NCI-H187 treated with DMSO at 0.1 percent for 48 hours (cell line): ENCODE measurements around the gene CLCF1.

Source experiments
- DNase-seq: peaks from one replicate; lab custom pipeline; 2025; lab: John Stamatoyannopoulos, UW

CLCF1 gene

DNA sequence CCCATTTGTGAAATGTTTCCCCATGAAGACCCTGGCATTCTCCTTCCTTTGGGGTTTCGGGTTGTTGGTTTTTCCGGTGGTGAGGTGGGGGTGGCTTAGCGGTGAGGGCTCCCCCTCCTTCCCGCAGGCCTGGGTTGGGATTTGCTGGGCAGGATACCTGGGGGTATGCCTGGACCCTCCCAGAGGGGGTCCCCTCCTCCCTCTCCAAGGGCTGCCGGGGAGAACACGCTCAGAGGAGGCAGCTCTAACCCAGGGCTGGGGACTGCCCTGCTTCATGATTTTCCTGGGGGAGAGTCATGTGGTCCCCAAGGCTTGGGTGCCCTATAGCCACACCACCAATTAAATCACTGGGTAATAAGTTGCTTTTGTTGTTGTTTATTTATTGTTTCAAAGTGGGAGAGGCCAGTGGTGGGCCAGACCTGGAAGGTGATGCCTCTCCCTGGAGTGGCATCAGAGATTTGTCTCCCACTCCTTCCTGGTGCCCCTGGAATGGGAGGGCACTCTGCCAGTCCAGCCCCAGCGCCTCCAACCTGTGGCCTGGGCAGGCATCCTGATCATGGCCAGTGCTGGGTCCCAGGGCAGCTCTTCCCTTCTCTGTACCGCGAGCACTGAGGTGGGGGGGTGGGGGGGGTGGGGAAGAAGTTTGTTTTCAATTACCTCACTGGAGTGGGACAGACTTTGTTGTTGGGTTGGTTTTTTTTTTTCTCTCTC, 1.3 kb upstream of the CLCF1 start:
- DNase-seq, result no peak

DNA sequence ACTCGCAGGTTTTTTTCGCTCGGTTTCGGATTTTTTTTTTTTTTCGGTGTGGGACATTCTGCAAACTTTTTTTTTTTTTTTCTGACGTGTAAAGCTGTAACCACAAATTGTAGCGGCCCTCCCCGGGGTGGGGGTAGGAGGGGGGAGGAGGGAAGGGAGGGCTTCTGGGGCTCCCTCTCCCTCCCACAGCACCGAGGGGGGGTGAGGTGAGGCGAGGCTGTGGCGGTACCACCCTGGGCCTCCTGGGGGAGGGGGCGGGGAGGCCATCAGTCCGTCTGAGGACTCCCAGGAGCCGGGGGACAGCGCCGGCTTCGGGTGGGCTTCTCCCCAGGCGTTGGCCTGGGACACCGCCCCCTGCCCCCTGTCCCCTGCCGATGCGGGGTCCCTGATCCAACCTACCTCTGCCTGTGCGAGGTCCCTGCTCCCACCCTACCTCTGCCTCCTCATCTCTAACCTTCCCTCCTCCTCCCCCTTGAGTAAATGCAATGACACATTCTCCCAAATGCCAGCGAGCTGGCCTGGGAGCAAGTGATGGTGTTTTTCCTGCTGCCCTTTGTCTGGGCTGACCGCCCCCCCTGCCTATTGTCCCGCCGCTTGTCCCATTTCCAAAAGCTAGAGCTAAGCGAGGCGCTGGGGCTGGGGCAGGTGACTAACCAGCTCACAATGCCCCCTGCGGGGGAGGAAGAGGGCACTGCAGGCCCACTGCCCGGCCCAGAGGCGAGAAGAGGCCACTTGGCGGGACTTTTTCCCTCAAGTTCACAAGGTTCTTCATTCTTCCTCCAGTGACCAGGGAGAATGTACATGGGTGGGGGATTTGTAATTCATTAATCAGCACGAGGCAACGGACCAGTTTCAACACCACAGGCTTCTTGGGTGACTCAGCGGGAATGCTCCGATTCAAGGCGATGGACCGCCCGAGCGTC, 511 bp upstream of the CLCF1 start:
- DNase-seq, result no peak

DNA sequence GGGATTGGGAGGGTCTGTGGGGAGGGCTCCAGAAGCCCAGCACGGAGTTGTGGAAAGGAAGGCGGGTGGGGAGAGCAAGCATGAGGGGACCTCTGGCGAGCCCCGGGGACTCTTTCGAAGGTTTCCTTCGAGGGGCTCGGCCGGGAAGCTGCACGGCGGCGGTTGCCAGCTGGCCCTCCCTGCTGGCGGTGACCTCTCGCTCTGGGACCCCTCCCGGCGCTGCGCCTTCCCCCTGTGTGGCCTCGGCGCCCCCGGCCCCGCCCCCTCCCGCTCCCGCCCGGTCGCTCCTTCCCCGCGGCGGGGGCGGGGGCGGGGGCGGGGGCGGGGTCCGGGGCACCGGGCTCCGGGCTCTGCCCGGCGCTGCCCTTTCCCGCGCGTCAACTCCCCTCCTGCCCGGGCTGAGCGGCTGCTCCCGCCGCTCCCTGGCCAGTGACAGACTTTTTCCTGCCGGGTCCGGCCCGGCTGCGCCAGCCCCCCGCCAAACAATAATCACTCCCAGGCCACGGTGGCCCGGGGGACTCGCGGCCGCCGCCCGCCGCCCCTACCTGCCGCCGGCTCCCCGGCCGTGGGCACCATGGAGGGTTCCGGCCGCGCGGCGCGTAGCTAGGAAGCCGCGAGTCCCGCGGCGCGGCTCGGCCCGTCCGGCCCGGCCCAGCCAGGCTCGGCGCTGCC, 941 bp downstream of the CLCF1 start:
- no peak for DNase-seq

DNA sequence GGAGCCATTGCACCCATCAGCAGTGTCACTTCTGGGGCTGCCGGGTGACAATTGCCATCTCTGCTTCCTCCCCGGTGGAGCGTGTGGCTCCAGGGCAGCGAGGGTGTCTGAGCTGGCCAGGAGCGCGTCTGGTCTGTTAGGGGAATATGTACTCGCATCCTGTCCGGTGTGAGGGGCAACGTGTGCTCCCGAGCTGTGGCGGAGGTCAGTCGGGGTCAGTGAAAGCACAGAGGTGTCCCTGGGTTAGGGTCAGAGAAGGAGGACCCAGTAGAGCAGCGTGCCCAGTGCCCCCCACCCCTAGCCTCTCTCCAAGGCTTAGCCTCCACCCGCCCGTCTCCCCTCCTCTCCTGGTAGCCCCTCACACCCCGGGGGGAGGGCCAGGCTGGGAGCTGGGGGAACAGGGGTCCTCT, 1.5 kb downstream of the CLCF1 start:
- DNase-seq, result no peak

DNA sequence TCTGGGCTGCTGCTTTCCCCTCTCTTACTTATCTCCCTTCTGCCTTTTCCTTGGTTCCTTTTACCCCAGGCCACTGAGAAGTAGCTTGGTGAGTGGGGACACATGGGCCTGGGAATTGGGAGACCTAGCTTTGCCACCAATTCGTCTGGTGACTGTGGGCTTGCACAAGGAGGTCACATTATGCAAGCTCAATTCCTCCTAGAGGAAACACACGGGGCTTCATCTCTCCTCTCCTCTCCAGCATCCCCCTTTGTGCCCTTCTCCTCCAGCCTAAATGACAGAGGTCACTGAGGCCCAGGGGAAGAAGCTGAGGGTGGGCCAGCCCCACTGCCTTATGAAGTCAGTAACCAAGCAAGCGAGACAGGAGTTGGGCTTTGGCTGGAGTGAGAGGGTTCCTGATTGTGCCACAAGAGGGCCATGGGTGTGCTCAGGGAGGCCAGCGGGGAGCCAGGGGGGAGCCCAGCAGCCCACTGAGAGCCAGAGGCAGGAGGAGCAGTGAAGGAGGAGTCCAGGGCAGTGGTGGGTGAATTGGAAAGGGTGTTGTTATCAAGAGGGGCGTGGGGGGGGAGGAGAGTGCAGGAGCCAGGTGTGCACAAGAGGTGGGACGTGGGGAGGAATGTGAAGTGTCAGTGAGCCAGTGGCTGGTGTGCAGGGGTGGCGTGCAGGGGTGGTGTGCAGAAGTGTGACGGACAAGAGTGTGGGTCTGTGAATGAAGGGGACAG, 2.0 kb downstream of the CLCF1 start:
- DNase-seq, result no peak

DNA sequence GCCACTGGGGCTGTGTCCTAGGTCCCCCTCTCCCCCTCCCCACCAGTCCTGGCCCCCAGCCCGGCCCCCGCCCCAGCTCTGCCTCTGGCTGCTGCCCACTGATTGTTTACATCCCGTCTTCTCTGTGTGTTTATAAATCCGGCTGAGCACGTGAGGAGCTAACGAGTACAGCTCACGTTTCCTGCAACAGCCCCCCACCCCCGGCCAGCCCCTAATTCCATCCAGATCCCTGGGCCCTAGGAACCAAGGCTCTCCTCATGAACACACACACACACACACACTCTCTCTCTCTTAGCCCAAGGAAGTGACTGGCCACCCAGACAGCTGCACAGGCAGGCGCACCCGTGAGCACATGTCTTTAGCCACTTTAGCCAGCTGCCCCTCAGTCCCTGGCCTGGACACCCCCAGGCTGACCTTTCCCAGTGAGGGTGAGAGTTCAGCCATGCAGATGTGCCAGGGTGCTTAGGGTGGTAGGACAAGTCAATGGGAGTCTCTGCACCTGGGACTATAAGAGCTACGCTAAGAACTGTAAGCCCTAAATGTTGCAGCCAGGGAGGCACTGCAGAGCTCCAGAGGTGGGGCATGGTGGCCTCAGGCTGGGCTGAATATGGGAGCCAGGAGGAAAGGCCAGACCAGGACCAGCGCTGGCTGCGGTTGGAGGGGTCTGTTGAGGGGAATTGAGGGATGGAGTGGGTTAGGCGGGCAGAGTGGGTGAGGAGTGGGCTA, 2.9 kb downstream of the CLCF1 start:
- DNase-seq, result no peak

DNA sequence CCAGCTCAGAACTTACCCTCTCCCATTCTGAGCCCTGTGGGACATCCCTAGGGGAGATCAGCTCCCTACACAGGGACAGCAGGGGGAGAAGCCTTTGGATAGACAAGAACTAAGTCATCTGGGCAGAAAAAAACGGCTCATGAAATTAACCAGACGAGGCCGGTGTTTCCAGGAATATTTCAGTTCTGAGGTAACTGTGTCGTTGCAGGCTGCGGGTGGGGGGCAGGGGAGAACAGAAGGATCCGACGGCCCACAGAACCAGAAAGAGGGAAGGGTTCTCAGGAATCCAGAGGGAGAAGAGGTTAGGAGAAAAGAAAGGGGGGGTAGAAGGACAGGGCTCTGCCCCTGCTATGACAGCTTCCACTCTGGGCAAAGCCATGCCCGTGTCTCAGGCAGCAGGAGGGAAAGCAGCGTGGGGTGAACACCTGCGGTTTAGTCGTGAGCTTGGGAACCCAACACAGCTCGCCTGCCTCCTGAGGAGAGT, 3.6 kb downstream of the CLCF1 start:
- no peak for DNase-seq

DNA sequence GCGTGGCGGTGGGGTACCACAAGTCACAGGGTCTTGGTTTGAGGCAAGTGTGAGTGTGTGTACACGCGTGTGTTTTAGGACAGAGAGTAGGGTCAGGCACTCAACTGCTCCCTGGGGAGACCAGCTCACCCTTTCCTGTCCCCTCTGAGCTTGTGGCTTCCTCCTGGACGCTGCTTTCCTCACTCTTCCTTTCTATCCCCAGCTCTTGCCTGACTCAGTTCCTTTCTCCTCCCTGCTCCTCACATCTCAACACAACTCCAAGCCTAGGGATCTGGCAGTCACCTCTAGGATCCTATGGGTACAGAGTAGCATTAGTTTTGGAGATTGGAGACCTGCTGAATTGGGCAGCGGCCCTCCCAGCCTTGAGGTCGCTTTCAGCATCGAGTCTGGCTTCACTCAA, 4.1 kb downstream of the CLCF1 start:
- no peak for DNase-seq

DNA sequence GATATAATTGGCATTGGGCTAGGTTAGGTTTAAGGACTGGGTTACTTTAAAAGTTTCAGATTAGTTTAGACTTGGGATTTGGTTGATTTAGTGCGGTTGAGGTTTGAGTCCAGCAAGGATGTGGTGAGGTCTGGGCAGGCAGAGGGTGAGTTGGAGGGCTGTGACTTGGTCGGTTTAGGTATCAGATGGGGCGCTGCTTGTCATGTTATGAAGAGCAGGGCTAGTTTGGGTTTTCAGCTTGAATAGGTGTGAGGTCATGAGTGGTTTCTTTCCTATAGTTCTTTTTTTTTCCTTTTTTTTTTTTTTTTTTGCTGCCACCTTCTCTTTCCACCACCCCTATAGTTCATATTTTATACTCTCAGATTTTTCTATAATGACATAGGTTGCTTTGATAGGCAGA, 4.8 kb downstream of the CLCF1 start:
- no peak for DNase-seq

DNA sequence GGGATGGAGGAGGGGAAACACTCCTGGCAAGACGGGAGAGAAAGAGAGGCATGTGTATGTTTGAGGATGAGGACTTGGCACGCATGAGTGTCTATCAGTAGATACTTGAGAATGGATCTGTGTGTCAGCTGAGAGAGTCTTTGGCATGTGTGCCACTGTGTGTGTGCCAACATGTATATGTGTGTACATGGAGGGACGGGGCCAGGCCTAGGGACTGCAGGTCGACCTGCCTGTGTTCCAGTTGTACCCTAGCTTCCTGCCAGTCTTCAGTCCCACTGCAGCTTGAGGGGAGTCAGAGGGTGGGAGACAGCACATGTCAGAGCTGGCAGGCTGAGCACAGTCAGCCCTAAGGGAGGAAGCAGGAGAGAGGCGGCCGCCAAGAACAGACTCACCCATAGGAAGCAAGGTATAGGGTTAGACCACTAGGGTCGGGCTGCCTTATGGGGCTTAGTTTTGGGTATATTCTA, 5.6 kb downstream of the CLCF1 start:
- no peak for DNase-seq

DNA sequence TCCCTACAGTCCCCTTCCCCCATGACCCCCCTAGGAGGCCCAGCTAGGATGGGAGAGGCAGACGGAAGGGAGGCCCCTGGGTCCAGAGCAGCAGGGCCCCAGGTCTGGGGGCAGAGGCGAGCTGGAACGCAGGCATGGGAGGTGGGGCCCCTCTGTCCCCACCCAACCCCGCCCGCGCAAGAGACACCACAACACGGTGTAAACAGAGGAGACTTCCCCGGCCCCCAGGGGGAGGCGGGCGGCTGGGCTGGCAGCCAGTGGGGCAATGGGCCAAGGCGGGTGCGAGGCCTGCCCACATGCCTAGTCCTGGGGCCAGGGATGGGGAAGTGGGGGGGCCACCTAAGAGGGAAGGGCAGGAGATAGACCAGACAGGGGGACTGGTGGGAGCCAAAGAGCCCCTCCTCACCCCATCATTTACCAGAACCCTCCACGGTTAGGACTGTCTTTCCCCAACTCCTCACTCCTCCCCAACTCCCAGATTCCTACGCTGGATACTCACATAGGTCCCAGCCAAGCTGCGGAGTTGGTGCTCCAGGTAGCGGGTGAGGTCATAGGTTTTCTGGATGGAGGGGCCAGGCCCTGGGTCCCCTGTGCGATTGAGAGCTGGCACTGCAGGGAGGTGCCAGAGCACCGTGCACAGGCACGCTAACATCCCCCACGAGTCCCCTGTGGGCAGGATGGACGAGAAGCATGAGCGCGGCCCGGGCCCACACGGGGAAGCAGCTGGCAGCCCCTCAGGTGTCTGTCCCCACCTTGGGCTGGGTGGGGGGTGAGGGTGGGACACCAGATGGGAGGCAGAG, 6.2 kb downstream of the CLCF1 start:
- no peak for DNase-seq

DNA sequence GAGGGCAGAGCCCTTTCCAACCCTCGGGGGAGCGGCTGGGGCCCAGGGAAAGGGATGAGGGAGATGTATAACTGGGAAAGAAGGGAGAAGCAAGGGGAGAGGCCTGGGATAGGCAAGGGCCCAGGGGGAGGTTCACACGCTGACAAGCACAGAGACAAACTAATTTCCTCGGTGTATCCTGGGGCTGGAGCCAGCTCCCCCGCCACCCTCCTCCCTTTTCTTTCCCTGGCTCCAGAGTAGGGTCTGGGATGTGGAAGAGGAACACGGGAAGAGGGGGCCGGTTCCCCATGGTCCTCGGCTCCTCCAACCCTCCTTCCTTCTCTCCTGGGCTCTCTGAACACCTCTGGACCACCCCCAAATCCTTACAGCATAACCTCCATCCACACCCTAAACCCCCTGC, 6.9 kb downstream of the CLCF1 start:
- DNase-seq, result no peak

DNA sequence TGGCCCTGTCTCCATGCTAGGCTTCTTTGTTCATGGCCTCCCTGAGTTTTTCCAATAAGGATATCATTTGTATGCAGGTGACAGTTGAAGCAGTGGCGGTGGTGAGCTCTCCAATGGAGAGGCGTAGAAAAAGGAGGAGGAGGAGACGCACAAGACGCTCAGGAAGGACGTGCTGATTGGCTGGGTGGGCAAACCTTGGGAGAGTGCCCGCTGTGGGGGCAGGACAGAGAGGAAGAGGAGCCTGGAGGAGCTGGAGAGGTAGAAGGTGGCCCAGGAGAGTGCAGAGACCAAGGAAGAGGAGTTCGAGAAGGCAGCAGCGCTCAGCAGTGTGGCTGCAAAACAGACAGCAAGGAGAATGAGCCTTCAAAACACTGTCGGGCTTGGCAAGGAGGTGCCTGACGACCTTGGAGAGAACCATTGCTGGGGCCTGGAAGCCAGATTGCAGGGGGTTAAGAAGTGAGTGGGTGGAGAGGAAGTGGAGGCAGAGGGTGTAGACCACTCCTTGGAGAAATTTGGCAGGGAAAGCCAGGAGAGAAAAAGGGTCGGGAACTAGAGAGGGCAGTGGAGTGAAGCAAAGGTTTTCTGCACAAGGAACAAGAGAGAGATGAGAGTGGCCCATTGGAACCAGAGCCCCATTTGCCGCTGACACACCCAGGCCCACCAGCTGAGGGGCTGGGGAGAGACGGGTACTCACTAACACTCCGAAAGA, 7.5 kb downstream of the CLCF1 start:
- no peak for DNase-seq

DNA sequence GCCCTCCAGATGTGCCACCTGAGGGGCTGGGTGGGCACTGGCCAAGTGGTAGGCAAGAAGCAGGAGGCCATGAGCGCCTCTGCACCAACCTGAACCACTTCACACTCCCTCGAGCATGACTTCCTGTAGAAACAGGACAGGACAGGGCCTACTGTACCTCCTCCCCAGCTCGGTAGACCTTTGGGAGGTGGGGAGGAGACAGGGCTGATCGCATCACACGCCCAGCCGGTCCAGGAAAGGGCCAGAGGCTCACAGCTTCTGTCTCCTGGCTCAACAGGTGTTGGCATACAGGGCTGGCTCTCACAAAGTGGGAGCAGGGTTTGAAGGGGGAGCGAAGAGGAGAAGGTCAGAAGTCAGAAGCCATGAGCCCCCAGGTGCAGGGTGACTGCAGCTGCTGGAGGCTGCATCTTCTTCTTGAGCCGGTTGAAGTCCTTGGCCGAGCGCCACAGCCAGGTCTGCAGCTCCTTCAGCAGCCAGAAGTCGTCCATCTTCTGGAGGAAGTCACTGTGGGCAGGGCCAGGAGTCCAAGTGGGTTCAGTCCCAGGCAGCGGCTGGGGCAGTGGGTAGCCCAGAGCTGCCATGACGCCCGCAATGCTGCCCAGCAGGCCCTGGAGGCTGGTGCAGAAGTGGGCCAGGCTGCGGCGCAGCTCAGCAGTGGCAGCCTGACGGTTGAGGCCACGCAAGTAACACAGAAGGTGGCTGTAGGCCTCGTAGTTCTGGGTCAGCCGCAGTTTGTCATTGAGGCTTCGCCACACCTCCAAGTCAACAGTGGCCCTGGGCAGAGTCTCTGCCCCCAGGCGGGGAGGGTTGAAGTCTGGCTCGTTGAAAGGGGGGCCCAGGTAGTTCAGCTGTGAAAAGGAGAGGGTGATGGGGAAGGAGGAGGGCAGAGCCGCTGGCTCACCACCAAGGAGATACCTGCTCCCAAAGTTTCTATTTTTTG, 8.3 kb downstream of the CLCF1 start:
- DNase-seq, result no peak

DNA sequence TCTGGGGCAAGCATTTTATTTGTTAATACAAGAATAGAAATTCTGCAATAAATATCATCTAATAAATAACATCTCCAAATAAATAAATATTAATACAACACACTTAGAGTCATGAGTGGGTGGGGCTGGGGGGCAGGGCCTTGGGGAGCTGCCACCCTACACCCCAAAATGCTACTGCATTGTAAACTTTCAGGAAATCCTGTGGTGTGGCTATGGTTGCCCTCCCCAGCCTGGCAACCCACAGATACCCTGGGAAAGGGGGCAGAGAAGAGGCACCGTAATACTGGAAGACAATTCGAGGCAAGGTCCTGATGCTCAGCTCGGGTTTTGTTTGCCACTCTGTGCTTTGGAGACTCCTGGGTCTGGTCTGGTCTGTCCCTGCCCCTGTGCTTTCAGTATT, 9.2 kb downstream of the CLCF1 start:
- no peak for DNase-seq

DNA sequence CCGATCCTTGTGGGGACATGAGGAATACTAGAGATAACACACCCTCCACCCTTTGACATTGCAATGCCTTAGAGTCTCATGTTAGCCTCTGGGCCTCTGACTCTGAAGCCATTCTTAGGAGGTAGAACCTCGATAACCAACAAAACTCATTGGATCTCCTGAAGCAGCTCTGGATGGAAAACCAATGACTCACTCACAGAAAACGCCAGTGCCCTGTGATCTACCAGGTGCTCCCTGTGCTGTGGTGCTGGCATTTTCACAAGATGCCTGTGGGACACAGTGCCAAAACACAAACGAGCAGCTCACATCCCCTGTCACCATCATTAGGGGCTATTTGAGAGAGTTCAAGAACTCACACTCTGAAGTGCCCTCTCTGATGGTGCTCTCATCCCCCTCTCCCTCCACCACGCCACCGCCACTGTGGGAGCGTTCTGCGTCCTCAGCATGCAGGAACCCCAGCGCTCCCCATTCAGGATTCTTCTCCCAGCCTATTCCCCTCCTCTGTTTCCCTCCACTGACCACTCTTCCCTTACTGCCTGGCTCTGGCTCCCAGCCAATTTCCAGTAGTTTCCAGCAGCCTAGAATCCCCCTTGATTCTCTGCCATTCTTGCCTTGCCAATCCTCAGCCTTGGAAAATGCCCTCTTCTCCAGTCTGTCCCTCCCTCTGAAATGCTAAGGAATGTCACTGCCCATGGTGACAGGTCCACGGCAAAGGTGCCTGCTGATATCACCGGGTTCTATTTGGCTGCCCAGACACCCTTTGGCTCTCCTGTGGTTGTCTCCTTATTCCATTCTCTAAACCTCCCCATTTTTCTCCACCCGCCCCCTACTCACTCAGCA, 15.3 kb downstream of the CLCF1 start:
- DNase-seq, result no peak

DNA sequence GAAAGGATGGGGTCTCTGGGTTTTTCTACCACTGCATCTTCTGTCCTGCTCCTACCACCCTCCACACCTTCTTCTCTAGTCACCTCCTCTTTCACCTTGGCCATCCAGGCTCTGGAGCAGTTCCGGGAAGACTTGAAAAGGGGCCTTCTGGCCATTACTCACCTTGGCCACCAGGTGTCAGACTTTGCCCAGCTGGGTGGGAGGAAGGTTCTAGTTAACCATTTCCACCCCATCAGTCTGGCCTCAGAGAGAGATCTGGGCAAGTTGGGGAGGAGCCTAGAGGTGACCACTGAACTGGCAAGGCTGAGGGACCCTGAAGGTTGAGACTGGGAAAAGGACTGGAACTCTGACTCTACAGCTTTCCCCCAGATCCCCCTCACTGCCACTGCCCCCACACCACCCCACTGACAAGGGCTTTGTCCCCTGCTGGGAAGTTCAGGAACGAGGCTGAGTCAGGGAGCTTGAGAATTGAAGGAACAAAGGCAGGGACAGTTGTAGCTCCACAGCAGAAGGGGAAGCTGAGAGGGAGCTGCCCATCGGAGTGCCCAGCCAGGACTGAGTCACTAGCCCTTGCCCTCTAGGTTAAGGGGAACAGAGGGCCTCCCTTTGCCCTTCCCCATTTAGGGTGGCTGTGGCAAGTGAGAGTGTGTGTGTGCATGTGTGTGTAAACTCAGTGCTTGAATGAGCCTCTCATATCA, 16.4 kb downstream of the CLCF1 start:
- DNase-seq, result peak; percentile 37
